Activated CD4-positive, alpha-beta T cell treated with anti-CD3 and anti-CD28 coated beads, Interleukin-2, Interleukin-6, amounts not matched to agents 100 ng/mL and 50 ng/mL, durations not matched to agents 16 hours and 8 hours (primary cell): Measurements from ENCODE around the gene SZRD1.

Experiments
- DNase-seq: peaks from one replicate; pipeline ENCODE4 v3.0.0-alpha.2; 2020

The SZRD1 gene

GRCh38 chr1:16441282-16441665 lies 74.2 kb downstream of the SZRD1 start:
- no peak for DNase-seq

- peak; percentile 31 for DNase-seq
These were observed 75.2 kb downstream of the SZRD1 start for GRCh38 chr1:16442265-16442664.

GRCh38 chr1:16442941-16443340 lies 75.9 kb downstream of the SZRD1 start:
- no peak for DNase-seq

- no peak for DNase-seq
These were observed 77.1 kb downstream of the SZRD1 start for GRCh38 chr1:16443975-16444770.

- no peak for DNase-seq
These were observed 78.0 kb downstream of the SZRD1 start for GRCh38 chr1:16445052-16445451.

- DNase-seq, result no peak
These were observed 79.1 kb downstream of the SZRD1 start for GRCh38 chr1:16446116-16446515.

GRCh38 chr1:16447641-16448040 lies 80.6 kb downstream of the SZRD1 start:
- DNase-seq, result no peak
